Neural cell (in vitro differentiated cells): ENCODE data around the gene PPFIA1. TPM values are rescaled to one million over a fixed set of nuclear protein-coding genes. Genes with fewer than 3 reads are reported as not detected.

Experiments used
- H2AFZ ChIP-seq: fragments of 200-600, 300-800 bp; sonication (generic), shearing (Covaris generic); 2 replicates; pipeline ENCODE4 v1.6.0; 2014; ENCODE audit warnings: low read depth, mild to moderate bottlenecking, antibody characterized with exemption, low read length, moderate library complexity
- H3F3A ChIP-seq: fragments of 200-600 bp; shearing (Covaris generic); 2 replicates; pipeline ENCODE4 v1.6.1; 2016; ENCODE audit warnings: mild to moderate bottlenecking, moderate library complexity, mixed read lengths, antibody characterized with exemption, low read length; ENCODE audit not compliant: insufficient read depth, poor library complexity, severe bottlenecking
- H3K27ac ChIP-seq: fragments of 200-600, 300-800 bp; sonication (generic), shearing (Covaris generic); 2 replicates; pipeline ENCODE4 v1.5.1; 2014; ENCODE audit warnings: mild to moderate bottlenecking, low read length, moderate library complexity
- H3K27me3 ChIP-seq: fragments of 300-800, 200-600 bp; sonication (generic), shearing (Covaris generic); 2 replicates; pipeline ENCODE4 v1.6.0; 2014; ENCODE audit warnings: mild to moderate bottlenecking, low read depth, low read length, moderate library complexity; ENCODE audit not compliant: insufficient read depth
- H3K36me3 ChIP-seq: fragments of 300-800, 200-600 bp; sonication (generic), shearing (Covaris generic); 2 replicates; pipeline ENCODE4 v1.5.1; 2014; ENCODE audit warnings: mild to moderate bottlenecking, antibody characterized with exemption, low read length, moderate library complexity; ENCODE audit not compliant: insufficient read depth
- H3K4me2 ChIP-seq: fragments of 300-800, 200-600 bp; sonication (generic), shearing (Covaris generic); 2 replicates; pipeline ENCODE4 v1.6.0; 2014; ENCODE audit warnings: mild to moderate bottlenecking, low read length
- H3K4me3 ChIP-seq: fragments of 300-800, 200-600 bp; sonication (generic), shearing (Covaris generic); 2 replicates; pipeline ENCODE4 v1.5.1; 2014; ENCODE audit warnings: mild to moderate bottlenecking, low read length, moderate library complexity
- H3K79me2 ChIP-seq: fragments of 200-600 bp; shearing (Covaris generic); replicated peaks from 2 replicates; pipeline ENCODE4 v1.6.0; 2014; ENCODE audit warnings: mild to moderate bottlenecking, low read length, moderate library complexity; ENCODE audit not compliant: insufficient read depth
- H3K9ac ChIP-seq: fragments of 300-800, 200-600 bp; sonication (generic), shearing (Covaris generic); 2 replicates; pipeline ENCODE4 v1.6.1; 2016; ENCODE audit warnings: mild to moderate bottlenecking, low read length, mixed read lengths
- H3K9me2 ChIP-seq: fragments of 200-600 bp; shearing (Covaris generic); 2 replicates; pipeline ENCODE4 v1.6.1; 2016; ENCODE audit warnings: mild to moderate bottlenecking, low read length, mixed read lengths; ENCODE audit not compliant: insufficient read depth
- H3K9me3 ChIP-seq: fragments of 200-600, 300-800 bp; sonication (generic), shearing (Covaris generic); 2 replicates; pipeline ENCODE4 v1.6.1; 2016; ENCODE audit warnings: mild to moderate bottlenecking, mixed run types, low read length, moderate library complexity, mixed read lengths
- H4K20me1 ChIP-seq: fragments of 200-600 bp; shearing (Covaris generic); 2 replicates; pipeline ENCODE4 v1.6.1; 2016; ENCODE audit warnings: mild to moderate bottlenecking, mixed run types; ENCODE audit not compliant: insufficient read depth
- CTCF ChIP-seq: fragments of 450-650 bp; IDR thresholded peaks from 2 replicates; pipeline ENCODE4 v1.5.1; 2014; ENCODE audit warnings: antibody characterized with exemption, mild to moderate bottlenecking, moderate library complexity; ENCODE audit not compliant: poor library complexity, severe bottlenecking
- EP300 ChIP-seq: fragments of 450-650 bp; conservative IDR thresholded peaks from 2 replicates; pipeline ENCODE4 v1.6.1; 2014; ENCODE audit warnings: antibody characterized with exemption, mild to moderate bottlenecking, moderate library complexity; ENCODE audit not compliant: poor library complexity, severe bottlenecking
- EZH2 ChIP-seq: fragments of 200-600, 300-800 bp; shearing (Covaris generic), sonication (generic); IDR thresholded peaks from 2 replicates; pipeline ENCODE4 v1.6.1; 2014; ENCODE audit warnings: antibody characterized with exemption, low read length, borderline replicate concordance, mild to moderate bottlenecking; ENCODE audit not compliant: insufficient read depth, poor library complexity, severe bottlenecking
- MXI1 ChIP-seq: fragments of 450-650 bp; conservative IDR thresholded peaks from 2 replicates; pipeline ENCODE4 v1.6.1; 2014; ENCODE audit warnings: antibody characterized with exemption, mild to moderate bottlenecking; ENCODE audit not compliant: poor library complexity, severe bottlenecking
- POLR2AphosphoS5 ChIP-seq: IDR thresholded peaks from 2 replicates; pipeline ENCODE4 v1.6.1; 2012
- RAD21 ChIP-seq: fragments of 450-650 bp; conservative IDR thresholded peaks from 2 replicates; pipeline ENCODE4 v1.6.1; 2014; ENCODE audit warnings: antibody characterized with exemption, mild to moderate bottlenecking, moderate library complexity
- REST ChIP-seq: IDR thresholded peaks from 2 replicates; pipeline ENCODE4 v1.6.1; 2012; ENCODE audit warnings: borderline replicate concordance
- SMC3 ChIP-seq: fragments of 450-650 bp; conservative IDR thresholded peaks from 2 replicates; pipeline ENCODE4 v1.6.1; 2014; ENCODE audit warnings: antibody characterized with exemption, mild to moderate bottlenecking, moderate library complexity; ENCODE audit not compliant: poor library complexity
- TAF1 ChIP-seq: IDR thresholded peaks from 2 replicates; pipeline ENCODE4 v1.6.1; 2012; ENCODE audit warnings: low read depth
- polyA plus RNA-seq: library from polyadenylated mRNA; depleted of rRNA; stranded (reverse); fragments of >200 nt; gene quantifications from 2 replicates; pipeline ENCODE4 v1.2.3, GENCODE V29; 2014

The PPFIA1 gene
- polyA plus RNA-seq, 1 donor from 2014 or later = 48.9 TPM

GRCh38 chr11:70267405-70267950, 3.0 kb upstream of the PPFIA1 start:
- Histone ChIP-seq H3K79me2 (peaks cover 15% of the 10 kb centered on the region), H3K36me3 (no peaks in the 10 kb centered on the region), H3F3A (no peaks in the 10 kb centered on the region), H4K20me1 (no peaks in the 10 kb centered on the region), H2AFZ (no peak overlapping the region), H3K9me3 (no peaks in the 10 kb centered on the region), H3K27ac (no peak overlapping the region), H3K27me3 (no peaks in the 10 kb centered on the region), H3K4me3 (no peak overlapping the region), H3K9ac (no peak overlapping the region), H3K9me2 (no peaks in the 10 kb centered on the region), H3K4me2 (no peak overlapping the region)
- TF ChIP-seq REST (no peak), MXI1 (no peak), RAD21 (no peak), TAF1 (no peak), POLR2AphosphoS5 (no peak), CTCF (no peak), SMC3 (no peak), EP300 (no peak), EZH2 (no peak)

- no peak overlapping the region for H3K27ac ChIP-seq
- no peaks in the 10 kb centered on the region for H3K36me3 ChIP-seq
- H3K4me2 ChIP-seq = no peak overlapping the region
- H3F3A ChIP-seq = no peaks in the 10 kb centered on the region
- H3K4me3 ChIP-seq = no peak overlapping the region
- no peak overlapping the region for H3K9ac ChIP-seq
- no peak overlapping the region for H2AFZ ChIP-seq
- H4K20me1 ChIP-seq = no peaks in the 10 kb centered on the region
- H3K9me3 ChIP-seq = no peaks in the 10 kb centered on the region
- peaks cover 16% of the 10 kb centered on the region for H3K79me2 ChIP-seq
- H3K27me3 ChIP-seq = no peaks in the 10 kb centered on the region
- TF ChIP-seq RAD21 (no peak), POLR2AphosphoS5 (no peak), EZH2 (no peak), EP300 (no peak), TAF1 (no peak), REST (no peak), SMC3 (no peak), MXI1 (no peak), CTCF (no peak)
- H3K9me2 ChIP-seq = no peaks in the 10 kb centered on the region
Observed at GRCh38 chr11:70268526-70268925, 2.0 kb upstream of the PPFIA1 start.
